HG02571 (cell line): Measurements from ENCODE around the gene ASTN2.

Experiments
- ATAC-seq: cut with Tn5 transposase; IDR thresholded peaks from one replicate; pipeline ENCODE4 v1.9.1; 2021; ENCODE audit warnings: mild to moderate bottlenecking, moderate library complexity; ENCODE audit not compliant: unreplicated experiment

Gene ASTN2

DNA sequence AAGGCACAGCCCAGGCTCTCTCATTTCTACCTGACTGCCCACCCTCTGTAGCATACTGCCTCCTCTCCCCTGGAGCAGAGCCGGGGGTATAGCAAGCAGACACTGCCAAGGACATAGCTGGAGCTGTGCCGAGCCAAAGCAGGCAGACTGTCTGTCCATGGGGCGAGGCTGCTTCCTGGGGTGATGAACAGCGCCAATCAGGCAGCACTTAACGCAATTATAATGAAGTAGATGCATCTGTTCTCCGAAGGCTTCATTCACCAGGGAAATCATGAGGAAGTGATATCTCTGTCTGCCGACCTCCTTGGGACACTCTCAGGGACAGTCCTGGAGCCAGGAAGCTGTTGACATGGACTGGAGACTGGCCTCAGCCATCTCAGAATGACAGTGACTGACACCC is 230.7 kb downstream of the ASTN2 start:
- no peak for ATAC-seq

DNA sequence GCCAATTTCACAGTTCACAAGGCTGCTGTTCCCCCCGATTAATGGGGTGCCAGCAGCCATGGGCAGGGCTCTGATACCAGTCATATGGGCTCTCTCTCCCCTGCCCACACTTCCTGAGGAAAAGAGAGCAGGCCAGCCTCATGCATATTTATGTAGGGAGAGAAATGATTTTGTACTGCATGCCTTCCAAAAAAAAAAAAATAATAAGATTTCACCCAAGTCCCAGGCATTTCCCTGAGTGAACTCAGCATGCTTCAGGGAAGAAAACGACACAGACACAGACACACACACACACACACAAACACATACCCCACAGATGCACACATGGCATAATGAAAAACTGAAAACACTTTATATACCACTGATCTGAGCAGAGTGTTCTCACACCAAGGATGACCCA is 232.8 kb downstream of the ASTN2 start:
- ATAC-seq, result no peak

DNA sequence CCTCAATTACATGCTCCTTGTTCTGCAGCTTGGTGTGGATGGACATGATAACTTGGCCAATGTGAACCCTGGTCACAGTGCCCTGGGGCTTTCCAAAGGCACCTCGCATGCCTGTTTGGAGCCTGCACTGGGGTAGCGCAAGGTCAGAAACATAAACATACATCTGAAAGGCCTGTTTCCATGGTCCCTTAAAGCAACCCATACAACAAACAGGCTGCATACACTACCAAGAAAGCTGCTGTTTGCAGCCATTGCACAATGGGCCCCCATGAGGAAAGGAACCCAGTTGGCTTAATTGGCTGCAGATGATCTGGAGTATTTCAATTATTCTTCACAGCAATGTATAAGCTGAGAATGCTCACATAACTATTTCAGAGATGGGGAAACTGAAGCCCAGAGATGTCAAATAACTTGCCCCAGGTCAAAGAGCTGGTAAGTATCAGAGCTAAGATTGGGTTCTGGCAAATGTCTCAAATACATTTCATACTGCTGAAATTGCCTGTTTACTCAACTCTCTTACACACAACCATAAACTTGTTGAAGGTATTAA is 233.9 kb downstream of the ASTN2 start:
- no peak for ATAC-seq

DNA sequence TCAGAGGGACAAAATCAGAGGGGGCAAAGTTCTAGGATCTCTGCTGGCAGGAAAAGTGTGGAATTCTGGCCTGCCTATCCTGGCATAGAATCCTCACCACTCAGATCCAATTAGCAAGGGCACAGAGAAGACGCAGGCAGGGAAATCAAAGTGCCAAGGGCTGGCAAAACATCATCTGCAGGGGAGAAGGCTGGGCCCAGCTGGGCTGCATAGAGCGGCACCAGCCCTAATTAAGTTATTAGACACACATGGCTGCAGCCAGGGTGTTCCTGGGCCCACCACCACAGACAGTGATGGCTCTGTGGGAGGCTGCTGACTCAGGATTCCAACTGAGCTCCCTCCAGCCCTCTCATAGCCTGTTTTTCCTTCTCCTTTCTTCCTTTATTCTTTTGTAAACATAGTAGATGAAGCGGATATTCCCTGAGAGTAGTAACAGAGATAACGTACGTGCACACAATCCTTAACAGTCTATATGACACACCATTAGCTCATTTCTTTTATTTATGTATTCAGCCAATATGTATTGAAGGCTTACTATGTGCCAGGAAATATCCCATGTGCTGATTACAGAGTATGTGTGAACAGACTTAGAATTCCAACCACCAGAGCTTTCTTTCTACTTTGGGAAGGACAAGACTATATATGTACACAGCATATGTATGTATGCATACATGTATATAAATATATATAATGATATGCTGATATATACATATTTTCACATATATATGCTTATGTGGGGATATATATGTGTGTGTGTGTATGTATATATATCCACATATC is 236.1 kb downstream of the ASTN2 start:
- ATAC-seq, result no peak

DNA sequence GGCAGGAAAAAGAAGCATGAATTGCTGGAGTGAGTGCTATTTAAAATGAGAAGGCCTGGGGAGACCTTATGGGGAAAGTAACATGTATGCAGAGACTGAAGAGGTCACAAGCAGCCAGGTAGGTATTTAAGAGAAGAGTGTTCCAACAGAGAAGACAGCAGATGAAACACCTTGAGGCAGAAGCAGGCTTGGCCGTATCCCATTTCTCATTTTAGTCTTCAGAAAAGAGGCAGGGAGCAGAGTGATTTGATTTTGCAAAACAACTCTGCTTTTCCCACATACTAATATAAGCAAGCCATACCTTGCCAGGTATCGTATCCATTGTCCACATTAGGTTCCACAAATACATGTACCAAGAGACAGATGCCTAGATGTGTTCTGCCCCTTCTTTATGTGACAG is 244.3 kb downstream of the ASTN2 start:
- no peak for ATAC-seq

DNA sequence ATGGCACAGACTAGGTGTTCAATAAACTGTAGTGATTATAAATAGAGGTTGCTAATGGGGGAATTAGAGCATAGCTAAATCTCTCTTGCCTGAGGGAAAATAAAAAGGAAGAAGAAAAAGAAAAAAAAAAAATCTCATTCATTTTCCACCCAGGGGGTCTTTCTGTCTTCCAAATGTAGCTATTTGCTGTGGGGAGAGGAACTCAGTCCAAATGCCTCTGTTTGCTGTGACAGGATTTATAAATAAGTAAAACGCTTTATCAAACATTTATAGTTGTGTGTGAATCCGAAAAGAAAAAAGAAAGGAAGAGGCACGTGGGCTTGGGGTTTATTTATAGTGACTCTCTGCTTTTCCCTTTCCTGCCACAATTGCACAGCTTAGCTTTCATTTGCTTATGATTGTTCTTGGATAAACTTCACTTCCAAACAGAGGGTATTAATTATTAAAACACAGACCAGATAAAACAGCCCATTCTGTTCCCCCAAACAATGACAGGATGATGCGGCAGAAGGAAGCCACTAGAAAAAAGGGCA is 245.7 kb downstream of the ASTN2 start:
- no peak for ATAC-seq

DNA sequence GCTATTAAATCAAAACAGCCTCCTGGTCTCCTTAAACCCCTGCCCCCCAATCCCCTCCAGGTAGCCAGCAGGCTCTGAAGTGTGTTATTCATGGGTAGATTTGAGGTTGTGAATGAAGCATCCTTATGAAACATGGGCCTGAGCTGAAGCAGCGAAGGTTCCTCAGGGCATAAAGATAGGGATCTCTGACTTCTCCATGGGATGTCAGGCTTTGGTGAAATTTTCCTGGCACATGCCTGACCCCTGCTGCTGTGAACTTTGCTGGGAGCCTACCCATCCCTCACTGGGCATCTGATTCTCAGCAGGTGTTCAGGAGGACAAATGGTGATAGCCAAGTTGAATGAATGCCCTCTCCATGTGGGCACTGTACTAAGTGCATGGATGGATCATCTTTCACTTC is 250.3 kb downstream of the ASTN2 start:
- no peak for ATAC-seq

DNA sequence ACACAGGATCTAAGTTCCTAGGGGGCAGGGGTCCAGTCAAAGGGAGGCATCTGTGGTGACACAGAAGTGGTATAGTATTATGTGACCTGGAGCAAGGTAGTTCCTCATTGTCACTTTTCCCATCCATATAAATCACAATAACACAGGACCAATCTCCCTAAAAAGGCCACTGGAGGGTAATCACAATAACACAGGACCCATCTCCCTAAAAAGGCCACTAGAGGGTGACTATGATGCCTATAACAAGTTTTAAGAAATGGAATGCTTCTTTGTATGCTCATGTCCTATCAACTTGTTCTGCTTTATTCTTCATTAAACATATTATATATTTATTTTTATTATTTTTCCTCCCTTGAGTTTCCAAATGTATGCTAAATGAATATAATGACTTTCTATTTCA is 254.6 kb downstream of the ASTN2 start:
- no peak for ATAC-seq

DNA sequence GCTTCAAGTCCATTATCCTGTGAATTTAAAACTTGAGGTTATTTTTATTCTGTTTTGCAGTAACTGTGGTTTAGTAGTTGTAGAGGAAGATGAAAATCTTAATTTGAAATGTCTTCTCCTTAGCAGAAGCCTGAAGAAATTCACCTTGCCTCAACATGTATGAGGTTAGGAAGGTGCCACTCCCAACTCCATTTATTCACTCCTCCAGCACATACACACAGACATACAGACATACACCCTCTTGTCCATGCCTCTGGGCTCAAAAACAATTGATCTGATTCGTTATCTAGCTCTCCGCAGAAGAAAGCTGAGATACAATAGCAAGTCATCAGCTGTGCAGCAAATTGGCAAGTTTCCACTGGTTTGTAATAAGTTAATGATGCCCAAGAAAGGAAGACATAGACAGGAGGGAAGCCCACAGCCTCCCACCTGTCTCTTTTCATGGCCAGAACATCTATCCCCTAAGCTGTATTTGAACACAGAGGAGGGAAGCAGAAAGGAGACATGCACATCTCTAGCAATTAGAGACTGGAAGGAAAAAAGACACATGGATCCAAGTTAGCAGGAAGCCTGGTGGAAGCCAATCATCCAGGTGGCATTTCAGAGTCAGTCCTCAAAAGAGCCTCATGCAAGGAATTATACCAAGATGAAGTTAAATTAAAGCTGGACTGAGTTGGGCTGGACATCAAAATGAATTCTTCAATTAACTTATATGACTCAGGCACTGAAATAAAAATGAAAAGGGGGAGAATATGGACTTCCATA is 257.9 kb downstream of the ASTN2 start:
- no peak for ATAC-seq

DNA sequence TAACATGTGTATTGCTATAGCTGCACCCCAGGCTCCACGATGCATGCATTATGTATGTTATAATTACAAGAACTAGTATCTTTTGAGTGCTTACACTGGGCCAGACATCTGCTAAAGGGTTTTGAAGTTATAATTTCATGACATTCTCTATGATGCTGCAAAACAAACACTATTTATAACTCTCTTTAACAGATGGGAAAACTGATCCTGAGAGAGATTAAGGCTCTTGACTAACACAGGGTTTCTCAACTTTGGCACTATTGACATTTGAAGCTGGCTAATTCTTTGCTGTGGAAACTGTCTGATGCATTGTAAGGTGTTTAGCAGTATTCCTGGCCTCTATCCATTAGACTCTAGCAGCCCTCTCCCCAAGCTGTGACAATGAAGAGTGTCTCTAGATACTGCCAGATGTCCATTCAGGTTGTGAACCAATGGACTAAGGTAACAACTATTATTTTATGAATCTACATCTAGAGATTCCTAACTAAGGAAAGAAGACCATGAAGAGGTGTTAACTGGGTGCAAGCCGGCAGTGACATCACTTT is 258.6 kb downstream of the ASTN2 start:
- ATAC-seq, result no peak

DNA sequence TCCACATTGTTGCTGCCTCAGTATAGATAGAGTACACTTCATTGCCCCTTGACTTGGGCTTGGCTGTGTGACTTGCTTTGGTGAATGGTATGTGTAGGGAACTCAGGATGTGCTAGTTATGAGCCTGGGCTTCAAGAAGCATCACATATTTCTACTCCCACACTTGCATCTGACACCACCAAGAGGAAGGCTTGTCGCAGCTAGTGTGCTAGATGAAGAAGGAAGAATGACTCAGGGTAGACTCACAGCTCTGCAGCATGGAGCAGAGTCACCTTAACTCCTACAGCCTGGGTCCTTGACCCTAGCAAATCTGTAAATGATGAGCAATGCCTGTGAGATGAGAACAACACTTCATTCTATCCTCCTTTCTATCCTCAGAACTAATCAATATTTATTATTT is 261.8 kb downstream of the ASTN2 start:
- no peak for ATAC-seq

DNA sequence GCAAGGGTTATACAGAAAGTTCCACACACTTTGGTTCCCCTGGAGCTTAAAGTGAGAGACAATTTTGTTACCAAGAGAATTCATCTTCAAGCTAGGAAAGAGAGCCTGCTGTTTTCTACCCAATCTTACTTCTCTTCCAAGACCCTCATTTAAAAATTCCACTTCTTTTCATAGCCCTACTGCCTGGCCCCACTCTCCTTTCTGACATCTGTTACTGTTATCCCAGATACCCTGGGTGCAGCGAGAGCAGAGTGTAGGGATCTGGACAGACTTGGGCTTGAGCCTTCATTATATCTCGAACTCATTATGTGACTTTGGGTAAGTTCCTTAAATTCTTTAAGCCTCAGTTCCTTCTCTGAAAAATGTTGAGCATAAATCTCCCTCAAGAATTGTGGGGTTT is 263.1 kb downstream of the ASTN2 start:
- no peak for ATAC-seq

DNA sequence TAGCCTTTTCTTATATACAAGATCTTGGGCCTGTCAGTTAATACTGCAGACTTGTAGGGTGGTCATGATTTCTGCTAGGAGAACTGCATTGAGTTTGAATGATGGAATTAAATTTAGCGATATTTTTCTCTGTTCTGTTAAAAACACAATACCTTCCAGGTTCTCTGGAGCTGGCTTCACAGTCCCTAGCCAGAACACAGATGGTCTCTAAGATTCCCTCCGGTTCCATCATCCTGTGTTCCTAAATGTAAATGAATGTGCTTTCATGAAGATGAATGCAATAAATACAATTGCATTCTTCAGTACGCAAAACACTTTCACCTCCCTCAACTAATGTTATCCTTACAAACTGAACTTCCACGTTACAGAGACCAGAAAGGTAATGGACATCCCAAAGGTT is 264.9 kb downstream of the ASTN2 start:
- ATAC-seq, result no peak

DNA sequence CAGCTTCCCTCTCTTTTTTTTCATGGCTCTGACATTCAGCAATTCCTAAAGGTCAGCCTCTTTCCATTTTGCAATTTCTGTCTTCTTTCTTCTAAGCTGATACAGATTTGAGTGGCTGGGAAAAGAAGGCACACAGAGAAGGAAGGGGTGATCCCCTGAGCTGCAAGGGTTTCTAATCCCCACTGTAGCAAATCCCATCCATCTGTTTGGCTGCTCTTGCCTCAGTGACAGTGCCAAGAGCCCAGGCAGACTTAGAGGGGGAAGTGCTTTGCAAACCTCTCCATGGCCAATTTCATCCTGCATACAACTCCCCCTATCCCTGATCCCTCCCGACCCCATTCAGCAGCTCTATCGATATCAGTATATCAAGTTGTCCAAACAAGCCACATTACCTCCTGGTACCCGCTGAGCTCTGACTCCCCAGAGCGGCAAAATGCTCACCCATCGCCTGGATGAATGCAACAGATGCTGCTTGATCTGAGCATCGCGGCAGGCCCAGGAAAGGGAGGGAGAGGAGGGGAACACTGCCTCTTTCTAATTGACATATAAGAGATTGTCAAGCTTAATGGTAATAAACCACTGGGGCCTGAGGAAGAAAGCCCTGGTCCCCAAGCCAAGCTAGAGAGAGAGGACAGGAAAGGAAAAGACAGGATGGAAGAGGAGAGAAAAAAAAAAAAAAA is 268.9 kb downstream of the ASTN2 start:
- no peak for ATAC-seq

DNA sequence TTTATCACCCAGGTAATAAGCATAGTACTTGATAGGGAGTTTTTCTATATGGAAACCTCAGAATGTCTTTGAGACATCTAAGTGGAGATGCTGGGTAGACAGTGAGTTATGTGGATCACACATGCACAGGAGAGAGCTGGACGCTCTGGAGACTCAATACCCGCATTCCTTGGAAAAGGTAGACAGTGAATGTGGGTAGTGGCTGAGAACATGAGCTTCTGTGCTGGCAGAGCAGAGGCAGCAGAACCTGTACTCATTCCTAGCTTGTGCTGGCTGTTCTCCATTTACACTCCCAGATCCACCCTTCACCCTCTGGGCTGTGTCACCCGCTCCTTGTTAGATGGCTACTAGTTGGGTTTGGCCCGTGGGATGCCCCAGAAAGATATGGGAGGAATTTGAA is 269.8 kb downstream of the ASTN2 start:
- no peak for ATAC-seq

DNA sequence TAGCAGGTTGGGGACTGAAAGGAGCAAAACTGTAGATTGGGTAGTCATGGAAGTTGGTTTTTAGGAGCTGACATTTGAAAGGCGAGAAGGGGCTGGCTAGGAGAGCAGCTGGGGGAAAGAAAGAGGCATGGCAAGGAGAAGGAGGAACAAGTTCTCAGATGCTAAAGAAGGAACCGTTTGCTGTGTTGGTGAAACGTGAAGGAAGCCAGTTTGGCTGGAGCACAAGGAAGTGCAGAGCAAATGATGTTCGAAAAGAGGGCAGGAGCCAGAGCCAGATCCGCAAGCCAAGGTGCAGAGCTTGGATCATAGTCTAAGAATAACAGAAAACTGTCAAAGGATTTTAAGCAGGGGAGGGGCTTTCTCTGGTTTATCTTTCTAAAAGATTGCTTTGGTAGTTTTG is 276.6 kb downstream of the ASTN2 start:
- ATAC-seq, result no peak

DNA sequence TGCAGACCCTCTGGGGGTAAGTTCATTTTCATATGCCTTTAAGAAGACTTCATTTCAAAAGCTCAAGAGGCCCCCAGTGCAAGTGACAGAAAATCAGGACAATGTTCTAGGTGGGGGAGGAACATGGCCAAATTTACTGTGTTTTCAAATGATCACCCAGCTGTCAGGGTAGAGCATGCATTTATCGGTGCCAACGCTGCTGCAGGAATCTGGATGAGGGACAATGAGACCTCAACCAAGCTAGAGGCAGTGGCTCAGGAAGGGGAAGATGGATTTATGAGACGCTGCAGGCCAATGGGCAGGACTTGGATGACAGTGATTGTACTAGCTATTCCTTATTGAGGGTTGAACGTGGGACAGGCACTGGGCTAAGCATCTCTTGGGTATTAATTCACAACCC is 278.4 kb downstream of the ASTN2 start:
- no peak for ATAC-seq

DNA sequence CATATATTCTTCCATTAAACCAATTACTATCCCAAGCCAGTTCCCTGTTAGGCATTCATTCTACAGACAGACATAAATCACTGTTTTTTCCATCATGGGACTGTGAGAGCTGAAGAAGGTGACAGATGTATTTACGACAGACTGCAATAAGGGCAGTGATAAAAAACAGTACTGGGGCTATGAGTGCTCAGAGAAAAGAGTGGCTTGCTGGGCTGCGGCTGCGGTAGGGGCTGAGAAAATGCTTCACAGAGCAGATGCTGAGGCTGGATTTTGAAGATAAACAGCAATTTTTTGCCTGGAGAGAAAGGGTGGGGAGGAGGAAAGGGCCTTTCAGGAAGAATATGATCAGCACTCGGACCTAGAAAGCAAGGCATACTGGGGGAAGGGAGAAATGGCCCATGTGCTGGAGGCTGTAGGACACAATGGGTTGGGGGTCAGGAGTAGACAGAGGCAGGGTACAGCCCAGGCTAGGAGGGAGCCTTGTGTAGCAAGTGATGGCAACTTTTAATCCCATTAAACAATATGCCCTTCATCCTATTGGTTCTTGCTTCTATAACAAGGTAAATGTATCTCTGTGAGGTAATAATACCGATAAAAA is 279.3 kb downstream of the ASTN2 start:
- ATAC-seq, result no peak

DNA sequence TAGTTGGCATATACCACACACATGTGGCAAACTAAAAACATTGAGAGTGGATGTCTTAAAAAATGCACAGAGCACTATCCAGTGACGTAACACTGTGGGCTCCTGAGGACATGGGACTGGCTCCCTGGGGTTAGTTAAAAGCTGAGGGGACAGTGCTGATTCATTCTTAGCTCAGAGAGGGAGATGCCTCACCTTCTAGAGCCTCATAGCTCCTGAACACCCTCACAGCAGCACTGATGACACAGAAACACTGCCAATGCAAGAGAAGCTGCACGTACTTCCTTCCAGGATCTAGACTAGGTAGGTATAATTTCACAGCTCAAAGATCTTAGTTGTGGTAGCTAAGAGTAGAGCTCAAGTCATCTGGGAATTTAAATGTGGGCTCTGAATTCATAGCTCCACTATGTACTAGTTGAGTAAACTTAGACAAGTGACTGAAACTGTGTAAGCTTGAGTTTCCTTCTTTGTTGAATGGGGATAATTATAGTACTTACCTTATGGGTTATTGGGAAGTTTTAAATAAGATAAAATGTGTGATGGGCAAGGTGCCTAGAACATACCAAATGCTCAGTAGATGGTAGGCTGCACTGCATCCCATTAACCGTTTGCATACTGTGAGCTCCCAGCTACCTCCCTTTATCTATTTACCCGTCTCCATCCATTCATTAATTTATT is 279.9 kb downstream of the ASTN2 start:
- ATAC-seq, result no peak

DNA sequence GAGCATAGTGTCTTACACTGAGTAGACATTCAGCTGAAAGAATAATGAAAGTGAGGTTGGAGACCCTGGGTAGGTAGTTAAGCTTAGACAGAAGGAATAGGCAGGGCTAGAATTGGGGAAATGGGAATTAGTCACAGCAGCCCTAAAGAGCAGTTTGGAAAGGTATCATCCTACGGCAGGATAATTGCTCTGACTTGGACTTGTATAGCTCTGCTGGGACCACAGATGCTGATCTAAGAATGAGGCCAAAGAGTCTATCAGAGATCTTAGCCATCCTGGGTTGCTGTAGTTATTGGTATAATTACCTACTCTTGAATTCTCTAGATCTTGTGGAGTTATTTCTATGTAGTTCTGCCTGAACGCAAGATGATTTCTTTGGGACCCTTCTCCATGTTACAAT is 288.0 kb downstream of the ASTN2 start:
- no peak for ATAC-seq
